ENCODE measurements around the gene ECI2.

GRCh38 chr6:4162370-4162769, 27.0 kb upstream of the ECI2 start:
- TF ChIP-seq POLR2A (IDR thresholded peaks at IDR 0.05; ENCODE audit: low read length) (no peak), GATA1 (IDR thresholded peaks at IDR 0.05; ENCODE audit: low read depth, low read length) (no peak)
